ENCODE measurements around the gene TMEM182.
A peak's percentile ranks its signal among the peaks of the same experiment; 100 is the strongest.

Gene TMEM182

GRCh38 chr2:102801858-102802699, 40.2 kb downstream of the TMEM182 start:
- no peak for DNase-seq

- DNase-seq = no peak
Measured at GRCh38 chr2:102803041-102803896, 41.4 kb downstream of the TMEM182 start.

- DNase-seq = peak; percentile 4
Measured at GRCh38 chr2:102803897-102804217, 42.0 kb downstream of the TMEM182 start.

- DNase-seq = no peak
Measured at GRCh38 chr2:102806250-102806837, 44.5 kb downstream of the TMEM182 start.

- DNase-seq = no peak
Measured at GRCh38 chr2:102809291-102810189, 47.7 kb downstream of the TMEM182 start.

GRCh38 chr2:102815285-102815684, 53.5 kb downstream of the TMEM182 start:
- no peak for DNase-seq

- no peak for DNase-seq
Measured at GRCh38 chr2:102826904-102827303, 65.1 kb downstream of the TMEM182 start.

GRCh38 chr2:102832789-102833188, 71.0 kb downstream of the TMEM182 start:
- no peak for DNase-seq

GRCh38 chr2:102834523-102835273, 72.9 kb downstream of the TMEM182 start:
- no peak for DNase-seq

- DNase-seq = no peak
Measured at GRCh38 chr2:102837626-102838198, 75.9 kb downstream of the TMEM182 start.

GRCh38 chr2:102839668-102840388, 78.0 kb downstream of the TMEM182 start:
- no peak for DNase-seq

- DNase-seq = no peak
Measured at GRCh38 chr2:102841107-102841840, 79.4 kb downstream of the TMEM182 start.

- no peak for DNase-seq
Measured at GRCh38 chr2:102843764-102844443, 82.1 kb downstream of the TMEM182 start.

GRCh38 chr2:102844911-102845310, 83.1 kb downstream of the TMEM182 start:
- DNase-seq = no peak

- no peak for DNase-seq
Measured at GRCh38 chr2:102848366-102848839, 86.6 kb downstream of the TMEM182 start.

- DNase-seq = no peak
Measured at GRCh38 chr2:102850888-102851287, 89.1 kb downstream of the TMEM182 start.

GRCh38 chr2:102852867-102853266, 91.0 kb downstream of the TMEM182 start:
- no peak for DNase-seq
